H1 (cell line): Measurements from ENCODE around the gene UNC13C. TPM values are rescaled to one million over a fixed set of nuclear protein-coding genes. Genes with fewer than 3 reads are reported as not detected.

Source experiments
- CTCF ChIA-PET: fragments of 300-600 bp; sonication (Branson Sonifier 250); formaldehyde crosslinking; loops from one replicate; lab custom pipeline; 2021; ENCODE audit not compliant: partially characterized antibody; lab: Charles Lee
- POLR2A ChIA-PET: fragments of 300-600 bp; sonication (Branson Sonifier 250); formaldehyde crosslinking; loops from one replicate; lab custom pipeline; 2021; ENCODE audit warnings: inconsistent platforms; ENCODE audit not compliant: partially characterized antibody; lab: Charles Lee
- DNase-seq, 2 experiments: peaks; one replicate each; pipeline versions ENCODE4 v3.0.0 to v3.0.0-alpha.2; 2010 to 2022; ENCODE audit warnings: low spot score in 2 of 2, low read depth in 1 of 2, mixed read lengths in 1 of 2
- FAIRE-seq: peaks from 2 replicates; lab custom pipeline; 2011; peaks lifted over from hg19 to GRCh38; lab: Jason Lieb, UNC
- H2AFZ ChIP-seq: 2 replicates; pipeline ENCODE4 v1.8.1; 2012; ENCODE audit warnings: low read length, inconsistent platforms
- H2AK5ac ChIP-seq: 2 replicates; pipeline ENCODE4 v1.6.1; 2013; ENCODE audit warnings: low read depth, low read length
- H2BK120ac ChIP-seq: replicated peaks from 2 replicates; pipeline ENCODE3; 2013; ENCODE audit warnings: low read depth, low read length, inconsistent platforms
- H2BK12ac ChIP-seq: 2 replicates; pipeline ENCODE4 v1.6.1; 2013; ENCODE audit warnings: low read depth, low read length
- H2BK15ac ChIP-seq: 2 replicates; pipeline ENCODE4 v1.6.1; 2013; ENCODE audit warnings: low read length
- H2BK20ac ChIP-seq: 2 replicates; pipeline ENCODE4 v1.6.1; 2013; ENCODE audit warnings: low read length
- H2BK5ac ChIP-seq: 2 replicates; pipeline ENCODE4 v1.6.1; 2013; ENCODE audit warnings: low read depth, low read length
- H3K14ac ChIP-seq: 2 replicates; pipeline ENCODE4 v1.6.1; 2013; ENCODE audit warnings: inconsistent platforms; ENCODE audit not compliant: insufficient read length
- H3K18ac ChIP-seq: 2 replicates; pipeline ENCODE4 v1.6.1; 2013; ENCODE audit warnings: low read length; ENCODE audit errors: extremely low read depth
- H3K23ac ChIP-seq: 2 replicates; pipeline ENCODE4 v1.6.1; 2013; ENCODE audit warnings: inconsistent platforms; ENCODE audit not compliant: insufficient read length
- H3K23me2 ChIP-seq: 2 replicates; pipeline ENCODE4 v1.6.1; 2013; ENCODE audit warnings: low read depth, low read length
- H3K27ac ChIP-seq: 2 replicates; pipeline ENCODE4 v1.6.1; 2011; ENCODE audit warnings: low read depth, low read length, inconsistent platforms
- H3K27me3 ChIP-seq, 4 experiments: replicated peaks in 1 of 4; 1 replicate in 1 of 4; 2 replicates in 3 of 4; pipeline versions ENCODE4 v1.6.1 to v1.8.1; 2011 to 2013; ENCODE audit warnings: low read length in 3 of 4, mild to moderate bottlenecking in 3 of 4, inconsistent platforms in 2 of 4, mixed read lengths in 2 of 4, moderate library complexity in 1 of 4; ENCODE audit not compliant: control insufficient read depth in 3 of 4, insufficient read depth in 3 of 4; ENCODE audit errors: extremely low read depth in 1 of 4
- H3K36me3 ChIP-seq, 4 experiments: 2 replicates each; pipeline versions ENCODE4 v1.6.1 to v1.8.1; 2011 to 2013; ENCODE audit warnings: mild to moderate bottlenecking in 4 of 4, low read length in 3 of 4, moderate library complexity in 2 of 4, control low read depth in 1 of 4, inconsistent platforms in 1 of 4; ENCODE audit not compliant: insufficient read depth in 4 of 4, control insufficient read depth in 2 of 4
- H3K4ac ChIP-seq: replicated peaks from 2 replicates; pipeline ENCODE3; 2013; ENCODE audit warnings: low read length, low read depth, mixed read lengths, inconsistent platforms; ENCODE audit not compliant: insufficient read length
- H3K4me1 ChIP-seq, 4 experiments: replicated peaks in 1 of 4; 1 replicate in 1 of 4; 2 replicates in 3 of 4; pipeline versions ENCODE4 v1.6.1 to v1.8.1; 2011 to 2013; ENCODE audit warnings: low read length in 3 of 4, inconsistent platforms in 2 of 4, mixed read lengths in 1 of 4; ENCODE audit not compliant: insufficient read depth in 4 of 4, control insufficient read depth in 3 of 4
- H3K4me2 ChIP-seq, 2 experiments: 2 replicates each; pipeline versions ENCODE4 v1.6.1 to v1.8.1; 2011 to 2013; ENCODE audit warnings: low read depth in 2 of 2, low read length in 2 of 2, control low read depth in 1 of 2, inconsistent platforms in 1 of 2, mild to moderate bottlenecking in 1 of 2; ENCODE audit not compliant: insufficient read depth in 1 of 2
- H3K4me3 ChIP-seq, 4 experiments: fragments of 200-600, 300-600 bp in 1 of 4; sonication (generic), shearing (Covaris generic), sonication (Bioruptor Twin) in 1 of 4; 2 replicates each; pipeline versions ENCODE4 v1.5.1 to v1.8.1; 2011 to 2016; ENCODE audit warnings: low read length in 4 of 4, low read depth in 3 of 4, control low read depth in 2 of 4, inconsistent platforms in 2 of 4, mild to moderate bottlenecking in 2 of 4, mixed read lengths in 1 of 4, moderate library complexity in 1 of 4; ENCODE audit not compliant: insufficient read depth in 2 of 4; ENCODE audit errors: extremely low read depth in 1 of 4
- H3K56ac ChIP-seq: replicated peaks from 2 replicates; pipeline ENCODE3; 2013; ENCODE audit warnings: low read depth, mild to moderate bottlenecking, mixed read lengths, low read length, inconsistent platforms; ENCODE audit not compliant: insufficient read length
- H3K79me1 ChIP-seq: 2 replicates; pipeline ENCODE4 v1.6.1; 2013; ENCODE audit warnings: low read depth, low read length, control low read depth
- H3K79me2 ChIP-seq, 2 experiments: 2 replicates each; pipeline versions ENCODE4 v1.6.1 to v1.8.1; 2012 to 2013; ENCODE audit warnings: low read length in 2 of 2, mild to moderate bottlenecking in 2 of 2, inconsistent platforms in 1 of 2; ENCODE audit not compliant: insufficient read depth in 2 of 2, control insufficient read depth in 1 of 2
- H3K9ac ChIP-seq, 4 experiments: replicated peaks in 1 of 4; 1 replicate in 1 of 4; 2 replicates in 3 of 4; pipeline versions ENCODE4 v1.6.1 to v1.8.1; 2011 to 2013; ENCODE audit warnings: low read depth in 3 of 4, low read length in 3 of 4, control low read depth in 2 of 4, mild to moderate bottlenecking in 2 of 4, moderate library complexity in 2 of 4, inconsistent platforms in 1 of 4; ENCODE audit errors: extremely low read depth in 1 of 4
- H3K9me3 ChIP-seq, 2 experiments: 2 replicates each; pipeline versions ENCODE4 v1.6.1 to v1.8.1; 2012 to 2013; ENCODE audit warnings: mild to moderate bottlenecking in 2 of 2, moderate library complexity in 2 of 2, control low read depth in 1 of 2, inconsistent platforms in 1 of 2, low read depth in 1 of 2, low read length in 1 of 2, mixed read lengths in 1 of 2; ENCODE audit not compliant: insufficient read depth in 2 of 2
- H4K20me1 ChIP-seq, 2 experiments: replicated peaks in 1 of 2; 2 replicates each; pipeline versions ENCODE3 to v1.8.1; 2011 to 2013; ENCODE audit warnings: inconsistent platforms in 2 of 2, low read length in 2 of 2, mild to moderate bottlenecking in 1 of 2; ENCODE audit not compliant: insufficient read depth in 2 of 2, control insufficient read depth in 1 of 2
- H4K5ac ChIP-seq: 2 replicates; pipeline ENCODE4 v1.6.1; 2013; ENCODE audit warnings: low read length, low read depth, mixed read lengths, inconsistent platforms; ENCODE audit not compliant: insufficient read length
- H4K8ac ChIP-seq: 2 replicates; pipeline ENCODE4 v1.8.0; 2013; ENCODE audit warnings: mild to moderate bottlenecking, moderate library complexity, low read length, inconsistent platforms; ENCODE audit not compliant: insufficient read depth; ENCODE audit errors: extremely low read depth
- H4K91ac ChIP-seq: replicated peaks from 2 replicates; pipeline ENCODE3; 2013; ENCODE audit warnings: low read length, mixed read lengths, inconsistent platforms; ENCODE audit not compliant: insufficient read length
- EGR1 ChIP-seq: IDR thresholded peaks from 2 replicates; pipeline ENCODE4 v1.6.1; 2011; ENCODE audit warnings: low read depth, low read length, borderline replicate concordance
- JUN ChIP-seq: IDR thresholded peaks from 2 replicates; pipeline ENCODE4 v1.6.1; 2011; ENCODE audit warnings: low read depth, mild to moderate bottlenecking, improper control_type of control experiment, low read length
- JUND ChIP-seq: IDR thresholded peaks from 2 replicates; pipeline ENCODE4 v1.6.1; 2011; ENCODE audit warnings: mild to moderate bottlenecking, improper control_type of control experiment, low read length
- RAD21 ChIP-seq, 2 experiments: IDR thresholded peaks in 1 of 2; conservative IDR thresholded peaks in 1 of 2; 2 replicates each; pipeline ENCODE4 v1.6.1; 2011; ENCODE audit warnings: low read depth in 2 of 2, low read length in 2 of 2, improper control_type of control experiment in 1 of 2, inconsistent platforms in 1 of 2, mild to moderate bottlenecking in 1 of 2, moderate library complexity in 1 of 2
- RNF2 ChIP-seq: fragments of 200-900, 300-1000 bp; sonication (generic); IDR thresholded peaks from 2 replicates; pipeline ENCODE4 v1.7.1; 2016; ENCODE audit warnings: borderline replicate concordance, low read depth, mild to moderate bottlenecking, antibody characterized with exemption, low read length; ENCODE audit not compliant: poor library complexity, severe bottlenecking; ENCODE audit errors: missing control alignments
- RXRA ChIP-seq: IDR thresholded peaks from 2 replicates; pipeline ENCODE4 v1.6.1; 2011; ENCODE audit warnings: low read depth, mild to moderate bottlenecking, low read length, moderate library complexity; ENCODE audit not compliant: insufficient read depth
- TAF1 ChIP-seq: IDR thresholded peaks from 2 replicates; pipeline ENCODE4 v1.6.1; 2011; ENCODE audit warnings: mild to moderate bottlenecking, low read depth, low read length
- TAF7 ChIP-seq: optimal IDR thresholded peaks from 2 replicates; pipeline ENCODE3; 2011; ENCODE audit warnings: low read depth, mild to moderate bottlenecking, inconsistent platforms, low read length, moderate library complexity, borderline replicate concordance
- TEAD4 ChIP-seq: IDR thresholded peaks from 2 replicates; pipeline ENCODE4 v1.6.1; 2012; ENCODE audit warnings: low read depth, low read length, inconsistent platforms, mixed read lengths
- WGBS, 2 experiments: shearing (Covaris generic) in 1 of 2; methylation state at CpG; one replicate each; pipeline versions ENCODE4 v1.1.6 to v1.1.7; 2013 to 2015; ENCODE audit warnings: low lambda C conversion rate in 2 of 2, mixed read lengths in 2 of 2, inconsistent platforms in 1 of 2, low coverage in 1 of 2, missing lambda C conversion rate in 1 of 2; ENCODE audit not compliant: insufficient replicate concordance in 2 of 2, insufficient coverage in 1 of 2, insufficient read length in 1 of 2; ENCODE audit errors: extremely low coverage in 1 of 2, missing lambda C conversion rate in 1 of 2; 5-methylcytosine and 5-hydroxymethylcytosine counted together
- polyA plus RNA-seq, 7 experiments: library from polyadenylated mRNA; depleted of rRNA in 3 of 7; stranded (reverse) in 5 of 7; unstranded in 2 of 7; fragments of >200 nt in 5 of 7; fragments of 200-250 nt in 2 of 7; gene quantifications; 1 replicate in 5 of 7; 2 replicates in 1 of 7; 4 replicates in 1 of 7; pipeline versions ENCODE4 v1.2.1 to v1.2.3, GENCODE V29; 2011 to 2013; ENCODE audit warnings: missing spikeins in 2 of 7, mixed read lengths in 2 of 7
- total RNA-seq: library from RNA; stranded (reverse); fragmentation: NEBNext Ultra II Directional; extraction: Animal tissue kit (Norgen Biotek cat#: 25700); gene quantifications from 2 replicates; pipeline ENCODE4 v1.2.1, GENCODE V29; 2021
- TF ChIP-seq, protein P1 (sequence below), 3 experiments: IDR thresholded peaks; 1 replicate in 2 of 3; 2 replicates in 1 of 3; pipeline versions ENCODE4 v1.5.1 to v1.6.1; 2011; ENCODE audit warnings: low read length in 3 of 3, mild to moderate bottlenecking in 3 of 3, inconsistent platforms in 2 of 3, low read depth in 1 of 3, moderate library complexity in 1 of 3; ENCODE audit not compliant: insufficient read depth in 1 of 3; ENCODE audit errors: control extremely low read depth in 1 of 3

The UNC13C gene
- total and polyA plus RNA-seq, 2 of the 8 experiments (the other 6 are each of a cell fraction or from before 2014, with no cell fraction given), result 0.02 to 0.13 TPM

DNA sequence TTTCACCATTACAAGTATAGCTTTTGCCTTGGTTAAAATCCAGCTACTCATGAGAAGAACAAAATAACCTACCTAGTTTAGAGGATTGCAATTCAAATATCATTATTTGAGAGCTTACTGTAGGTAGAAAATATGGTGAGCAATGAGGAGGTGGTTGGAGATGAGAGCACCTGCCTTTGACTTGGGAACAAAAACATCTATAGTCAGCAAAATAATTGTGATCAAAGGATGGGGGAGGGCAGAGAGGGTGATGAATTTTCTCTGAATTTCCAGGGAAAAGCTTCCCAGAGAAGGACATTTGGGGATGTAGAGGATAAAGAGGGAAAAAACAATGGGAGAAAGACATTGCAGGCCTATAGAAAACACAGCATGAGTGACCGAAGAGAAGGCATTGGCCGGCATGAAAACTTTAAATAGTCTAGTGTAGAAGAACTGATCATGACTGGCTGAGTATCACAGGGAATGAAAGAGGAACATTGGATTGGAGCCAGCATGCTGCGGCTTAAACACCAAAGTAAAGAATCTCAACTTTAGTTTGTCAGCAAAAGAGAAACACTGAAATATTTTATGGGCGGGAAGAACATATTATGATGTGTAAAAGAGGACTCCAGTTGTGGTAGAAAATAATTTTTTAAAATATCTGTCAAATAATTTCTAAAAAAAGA, 581.3 kb downstream of the UNC13C start:
- Histone ChIP-seq H3K56ac (no peak overlapping the region), H3K27me3 (no peaks in the 10 kb centered on the region), H3K4me1 (no peaks in the 10 kb centered on the region), H2BK120ac (no peak overlapping the region), H3K27ac (no peak overlapping the region), H2AK5ac (no peak overlapping the region), H3K79me2 (no peaks in the 10 kb centered on the region), H3K4me2 (no peak overlapping the region), H4K8ac (no peak overlapping the region), H2BK20ac (no peak overlapping the region), H4K91ac (no peak overlapping the region), H2AFZ (no peak overlapping the region), H3K9ac (no peak overlapping the region), H3K4ac (no peak overlapping the region), H4K20me1 (no peaks in the 10 kb centered on the region), H3K23ac (no peak overlapping the region), H2BK12ac (no peak overlapping the region), H3K14ac (no peak overlapping the region), H2BK5ac (no peak overlapping the region), H3K18ac (no peak overlapping the region), H3K4me3 (no peak overlapping the region), H3K9me3 (no peaks in the 10 kb centered on the region; a peak in 1 of 4 replicates), H3K23me2 (no peaks in the 10 kb centered on the region), H2BK15ac (no peak overlapping the region), H3K36me3 (no peaks in the 10 kb centered on the region), H3K79me1 (no peaks in the 10 kb centered on the region), H4K5ac (no peak overlapping the region)
- DNase-seq, result no peak
- POLR2A ChIA-PET, result no interaction called here
- no peak for FAIRE-seq
- CTCF ChIA-PET, result interaction anchor here (0.6 to 1.1 kb wide), 3 partner anchors 9 to 395 kb away, joined by 3 to 4 read pairs (median 4); no protein-coding TSS in a partner anchor
- 93% methylated on average over 4 of the region's 4 CpGs; no CpG with 5 or more reads in 1 of the 2 experiments for WGBS, 2 experiments
- TF ChIP-seq JUND (no peak), TEAD4 (no peak), RNF2 (no peak), RXRA (no peak), TAF1 (no peak), JUN (no peak), RAD21 (IDR thresholded peaks at IDR 0.05 in 1 of 2, conservative IDR thresholded peaks at IDR 0.05 in 1 of 2; ENCODE audit: low read depth in 2 of 2, low read length in 2 of 2) (no peak), EGR1 (no peak), TAF7 (no peak)
- TF ChIP-seq, protein P1, sequence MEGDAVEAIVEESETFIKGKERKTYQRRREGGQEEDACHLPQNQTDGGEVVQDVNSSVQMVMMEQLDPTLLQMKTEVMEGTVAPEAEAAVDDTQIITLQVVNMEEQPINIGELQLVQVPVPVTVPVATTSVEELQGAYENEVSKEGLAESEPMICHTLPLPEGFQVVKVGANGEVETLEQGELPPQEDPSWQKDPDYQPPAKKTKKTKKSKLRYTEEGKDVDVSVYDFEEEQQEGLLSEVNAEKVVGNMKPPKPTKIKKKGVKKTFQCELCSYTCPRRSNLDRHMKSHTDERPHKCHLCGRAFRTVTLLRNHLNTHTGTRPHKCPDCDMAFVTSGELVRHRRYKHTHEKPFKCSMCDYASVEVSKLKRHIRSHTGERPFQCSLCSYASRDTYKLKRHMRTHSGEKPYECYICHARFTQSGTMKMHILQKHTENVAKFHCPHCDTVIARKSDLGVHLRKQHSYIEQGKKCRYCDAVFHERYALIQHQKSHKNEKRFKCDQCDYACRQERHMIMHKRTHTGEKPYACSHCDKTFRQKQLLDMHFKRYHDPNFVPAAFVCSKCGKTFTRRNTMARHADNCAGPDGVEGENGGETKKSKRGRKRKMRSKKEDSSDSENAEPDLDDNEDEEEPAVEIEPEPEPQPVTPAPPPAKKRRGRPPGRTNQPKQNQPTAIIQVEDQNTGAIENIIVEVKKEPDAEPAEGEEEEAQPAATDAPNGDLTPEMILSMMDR (IDR thresholded peaks at IDR 0.05; ENCODE audit: control extremely low read depth in 1 of 3, insufficient read depth in 1 of 3, low read depth in 1 of 3, low read length in 3 of 3), result no peak
